Liver (tissue), 3 donors: Measurements from ENCODE around the gene LAMC2.

ENCODE experiments used
- JUND ChIP-seq, 2 donors: IDR thresholded peaks; 2 replicates each; pipeline ENCODE4 v1.6.1; 2016; ENCODE audit warnings: antibody characterized with exemption in 2 of 2
- TF ChIP-seq, protein P1 (sequence below): fragments of 150-350 bp; IDR thresholded peaks from 2 replicates; pipeline ENCODE4 v1.5.1; 2017; ENCODE audit warnings: improper control_type of control experiment, low read depth, low read length; ENCODE audit not compliant: missing input control
- TF ChIP-seq, protein P2 (sequence below): IDR thresholded peaks from 2 replicates; pipeline ENCODE4 v1.6.1; 2016; ENCODE audit warnings: antibody characterized with exemption
- TF ChIP-seq, protein P3 (sequence below): IDR thresholded peaks from 2 replicates; pipeline ENCODE4 v1.6.1; 2016; ENCODE audit warnings: antibody characterized with exemption
- donor health status: healthy.
- donor health status: healthy.

DNA sequence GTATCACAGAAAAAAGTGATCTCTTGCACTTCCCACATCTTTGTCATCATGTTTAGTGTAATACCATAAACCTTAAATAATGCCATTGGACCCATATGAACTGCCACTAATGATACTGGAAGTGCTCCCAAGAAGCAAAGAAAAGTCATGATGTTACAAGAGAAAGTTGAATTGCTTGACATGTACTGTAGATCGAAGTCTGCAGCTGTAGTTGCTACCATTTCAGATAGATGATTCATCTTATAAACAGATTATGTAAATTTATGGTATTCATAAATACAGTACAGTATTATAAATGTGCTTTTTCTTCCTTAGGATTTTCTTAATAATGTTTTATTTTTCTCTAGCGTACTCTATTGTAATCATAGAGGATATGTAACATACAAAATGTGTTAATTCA, 30.1 kb upstream of the LAMC2 start:
- TF ChIP-seq, protein P1, sequence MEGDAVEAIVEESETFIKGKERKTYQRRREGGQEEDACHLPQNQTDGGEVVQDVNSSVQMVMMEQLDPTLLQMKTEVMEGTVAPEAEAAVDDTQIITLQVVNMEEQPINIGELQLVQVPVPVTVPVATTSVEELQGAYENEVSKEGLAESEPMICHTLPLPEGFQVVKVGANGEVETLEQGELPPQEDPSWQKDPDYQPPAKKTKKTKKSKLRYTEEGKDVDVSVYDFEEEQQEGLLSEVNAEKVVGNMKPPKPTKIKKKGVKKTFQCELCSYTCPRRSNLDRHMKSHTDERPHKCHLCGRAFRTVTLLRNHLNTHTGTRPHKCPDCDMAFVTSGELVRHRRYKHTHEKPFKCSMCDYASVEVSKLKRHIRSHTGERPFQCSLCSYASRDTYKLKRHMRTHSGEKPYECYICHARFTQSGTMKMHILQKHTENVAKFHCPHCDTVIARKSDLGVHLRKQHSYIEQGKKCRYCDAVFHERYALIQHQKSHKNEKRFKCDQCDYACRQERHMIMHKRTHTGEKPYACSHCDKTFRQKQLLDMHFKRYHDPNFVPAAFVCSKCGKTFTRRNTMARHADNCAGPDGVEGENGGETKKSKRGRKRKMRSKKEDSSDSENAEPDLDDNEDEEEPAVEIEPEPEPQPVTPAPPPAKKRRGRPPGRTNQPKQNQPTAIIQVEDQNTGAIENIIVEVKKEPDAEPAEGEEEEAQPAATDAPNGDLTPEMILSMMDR, result no peak
- TF ChIP-seq, protein P2, sequence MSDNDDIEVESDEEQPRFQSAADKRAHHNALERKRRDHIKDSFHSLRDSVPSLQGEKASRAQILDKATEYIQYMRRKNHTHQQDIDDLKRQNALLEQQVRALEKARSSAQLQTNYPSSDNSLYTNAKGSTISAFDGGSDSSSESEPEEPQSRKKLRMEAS, result no peak
- no peak for TF ChIP-seq JUND (IDR thresholded peaks at IDR 0.05)
- TF ChIP-seq, protein P3, sequence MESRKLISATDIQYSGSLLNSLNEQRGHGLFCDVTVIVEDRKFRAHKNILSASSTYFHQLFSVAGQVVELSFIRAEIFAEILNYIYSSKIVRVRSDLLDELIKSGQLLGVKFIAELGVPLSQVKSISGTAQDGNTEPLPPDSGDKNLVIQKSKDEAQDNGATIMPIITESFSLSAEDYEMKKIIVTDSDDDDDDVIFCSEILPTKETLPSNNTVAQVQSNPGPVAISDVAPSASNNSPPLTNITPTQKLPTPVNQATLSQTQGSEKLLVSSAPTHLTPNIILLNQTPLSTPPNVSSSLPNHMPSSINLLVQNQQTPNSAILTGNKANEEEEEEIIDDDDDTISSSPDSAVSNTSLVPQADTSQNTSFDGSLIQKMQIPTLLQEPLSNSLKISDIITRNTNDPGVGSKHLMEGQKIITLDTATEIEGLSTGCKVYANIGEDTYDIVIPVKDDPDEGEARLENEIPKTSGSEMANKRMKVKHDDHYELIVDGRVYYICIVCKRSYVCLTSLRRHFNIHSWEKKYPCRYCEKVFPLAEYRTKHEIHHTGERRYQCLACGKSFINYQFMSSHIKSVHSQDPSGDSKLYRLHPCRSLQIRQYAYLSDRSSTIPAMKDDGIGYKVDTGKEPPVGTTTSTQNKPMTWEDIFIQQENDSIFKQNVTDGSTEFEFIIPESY, result no peak
